ENCODE measurements around the gene ATP1A2. TPM values are rescaled to one million over a fixed set of nuclear protein-coding genes. Genes with fewer than 3 reads are reported as not detected.

ATP1A2 gene
- total RNA-seq, 2 experiments from 2014 or later, result not detected

- POLR2A ChIA-PET, result interaction anchor here (0.8 to 3.0 kb wide), 5 partner anchors 9 to 11 kb away, joined by 3 to 14 read pairs (median 6); partner anchors contain the start of gene IGSF8
- H3K9me3 Mint-ChIP-seq, result no peaks in the 10 kb centered on the region
- no peak overlapping the region for H3K4me3 Mint-ChIP-seq
Observed at GRCh38 chr1:160087118-160087662, 28.4 kb upstream of the ATP1A2 start.

GRCh38 chr1:160089883-160090282 lies 25.7 kb upstream of the ATP1A2 start:
- H3K36me3 Mint-ChIP-seq (ENCODE audit: low read depth), result peaks cover 3% of the 10 kb centered on the region
- H3K4me1 Mint-ChIP-seq, result peaks cover 6% of the 10 kb centered on the region
- H3K27ac Mint-ChIP-seq, result no peak overlapping the region
- no peak overlapping the region for H3K4me3 Mint-ChIP-seq
- no peaks in the 10 kb centered on the region for H3K9me3 Mint-ChIP-seq
- no peaks in the 10 kb centered on the region for H3K27me3 Mint-ChIP-seq
- ChIA-PET CTCF (interaction anchor here (1.0 kb wide), 1 partner anchor 152 kb away, joined by 6 read pairs; no protein-coding TSS in a partner anchor), POLR2A (no interaction called here)
- DNase-seq, result no peak

More at GRCh38 chr1:160087118-160087662, 28.4 kb upstream of the ATP1A2 start:
- DNase-seq, result no peak
- CTCF ChIA-PET, result interaction anchor here (0.8 to 8.1 kb wide), 12 partner anchors 9 to 290 kb away, joined by 3 to 84 read pairs (median 8); partner anchors contain the start of genes IGSF8 and KCNJ10
- Mint-ChIP-seq H3K4me1 (peaks cover 9% of the 10 kb centered on the region), H3K27ac (no peak overlapping the region), H3K36me3 (ENCODE audit: low read depth) (peaks cover 3% of the 10 kb centered on the region), H3K27me3 (peaks cover 16% of the 10 kb centered on the region)

- H3K36me3 Mint-ChIP-seq (ENCODE audit: low read depth), result peaks cover 3% of the 10 kb centered on the region
- H3K27ac Mint-ChIP-seq, result no peak overlapping the region
- CTCF ChIA-PET, result interaction anchor here (1.0 kb wide), 1 partner anchor 151 kb away, joined by 6 read pairs; no protein-coding TSS in a partner anchor
- H3K4me3 Mint-ChIP-seq, result no peak overlapping the region
- no peaks in the 10 kb centered on the region for H3K27me3 Mint-ChIP-seq
- no peaks in the 10 kb centered on the region for H3K9me3 Mint-ChIP-seq
- POLR2A ChIA-PET, result no interaction called here
- DNase-seq, result no peak
- peaks cover 4% of the 10 kb centered on the region for H3K4me1 Mint-ChIP-seq
Observed at GRCh38 chr1:160090760-160091159, 24.8 kb upstream of the ATP1A2 start.

- Mint-ChIP-seq H3K4me3 (no peak overlapping the region), H3K27me3 (no peaks in the 10 kb centered on the region), H3K27ac (no peak overlapping the region), H3K36me3 (ENCODE audit: low read depth) (peaks cover 3% of the 10 kb centered on the region), H3K4me1 (peaks cover 13% of the 10 kb centered on the region), H3K9me3 (no peaks in the 10 kb centered on the region)
- ChIA-PET POLR2A (no interaction called here), CTCF (interaction anchor here (2.7 kb wide), 1 partner anchor 13 kb away, joined by 7 read pairs; no protein-coding TSS in a partner anchor)
- no peak for DNase-seq
Observed at GRCh38 chr1:160091666-160092223, 23.8 kb upstream of the ATP1A2 start.

GRCh38 chr1:160092366-160093068 lies 23.0 kb upstream of the ATP1A2 start:
- no peaks in the 10 kb centered on the region for H3K36me3 Mint-ChIP-seq (ENCODE audit: low read depth)
- no peak for DNase-seq
- H3K9me3 Mint-ChIP-seq, result no peaks in the 10 kb centered on the region
- no peak overlapping the region for H3K27ac Mint-ChIP-seq
- ChIA-PET POLR2A (no interaction called here), CTCF (interaction anchor here (2.7 kb wide), 1 partner anchor 14 kb away, joined by 7 read pairs; no protein-coding TSS in a partner anchor)
- H3K4me3 Mint-ChIP-seq, result no peak overlapping the region
- H3K27me3 Mint-ChIP-seq, result no peaks in the 10 kb centered on the region
- H3K4me1 Mint-ChIP-seq, result peaks cover 20% of the 10 kb centered on the region

- H3K36me3 Mint-ChIP-seq (ENCODE audit: low read depth), result no peaks in the 10 kb centered on the region
- no peak overlapping the region for H3K4me3 Mint-ChIP-seq
- no peaks in the 10 kb centered on the region for H3K27me3 Mint-ChIP-seq
- ChIA-PET CTCF (interaction anchor here (2.7 kb wide), 1 partner anchor 15 kb away, joined by 7 read pairs; no protein-coding TSS in a partner anchor), POLR2A (no interaction called here)
- no peak for DNase-seq
- H3K9me3 Mint-ChIP-seq, result no peaks in the 10 kb centered on the region
- H3K27ac Mint-ChIP-seq, result no peak overlapping the region
- H3K4me1 Mint-ChIP-seq, result peaks cover 26% of the 10 kb centered on the region
Observed at GRCh38 chr1:160093069-160093395, 22.5 kb upstream of the ATP1A2 start.

- ChIA-PET CTCF (interaction anchor here (2.7 to 6.5 kb wide), 2 partner anchors 9 to 15 kb away, joined by 7 to 84 read pairs; partner anchors contain the start of gene KCNJ9), POLR2A (no interaction called here)
- H3K36me3 Mint-ChIP-seq (ENCODE audit: low read depth), result no peaks in the 10 kb centered on the region
- no peaks in the 10 kb centered on the region for H3K9me3 Mint-ChIP-seq
- peaks cover 26% of the 10 kb centered on the region for H3K4me1 Mint-ChIP-seq
- H3K27ac Mint-ChIP-seq, result no peak overlapping the region
- no peak for DNase-seq
- H3K4me3 Mint-ChIP-seq, result no peak overlapping the region
- no peaks in the 10 kb centered on the region for H3K27me3 Mint-ChIP-seq
Observed at GRCh38 chr1:160093624-160094290, 21.8 kb upstream of the ATP1A2 start.

GRCh38 chr1:160094291-160094625 lies 21.3 kb upstream of the ATP1A2 start:
- DNase-seq, result no peak
- Mint-ChIP-seq H3K27ac (no peak overlapping the region), H3K9me3 (no peaks in the 10 kb centered on the region), H3K27me3 (no peaks in the 10 kb centered on the region), H3K4me1 (peaks cover 29% of the 10 kb centered on the region), H3K4me3 (no peak overlapping the region), H3K36me3 (ENCODE audit: low read depth) (no peaks in the 10 kb centered on the region)
- POLR2A ChIA-PET, result no interaction called here
- CTCF ChIA-PET, result interaction anchor here (2.7 to 6.5 kb wide), 2 partner anchors 9 to 16 kb away, joined by 7 to 84 read pairs; partner anchors contain the start of gene KCNJ9

- ChIA-PET POLR2A (no interaction called here), CTCF (interaction anchor here (1.5 to 6.5 kb wide), 3 partner anchors 10 to 157 kb away, joined by 3 to 84 read pairs (median 8); partner anchors contain the start of gene KCNJ9)
- Mint-ChIP-seq H3K27me3 (no peaks in the 10 kb centered on the region), H3K4me1 (peaks cover 34% of the 10 kb centered on the region), H3K36me3 (ENCODE audit: low read depth) (no peaks in the 10 kb centered on the region), H3K27ac (no peak overlapping the region), H3K4me3 (no peak overlapping the region), H3K9me3 (no peaks in the 10 kb centered on the region)
- DNase-seq, result no peak
Observed at GRCh38 chr1:160094806-160095205, 20.8 kb upstream of the ATP1A2 start.

- H3K36me3 Mint-ChIP-seq (ENCODE audit: low read depth), result no peaks in the 10 kb centered on the region
- ChIA-PET POLR2A (interaction anchor here (1.0 to 1.9 kb wide), 2 partner anchors 10 to 308 kb away, joined by 3 to 8 read pairs; no protein-coding TSS in a partner anchor), CTCF (interaction anchor here (1.5 to 6.5 kb wide), 3 partner anchors 11 to 157 kb away, joined by 3 to 84 read pairs (median 8); partner anchors contain the start of gene KCNJ9)
- H3K4me1 Mint-ChIP-seq, result peaks cover 35% of the 10 kb centered on the region
- no peaks in the 10 kb centered on the region for H3K27me3 Mint-ChIP-seq
- H3K4me3 Mint-ChIP-seq, result no peak overlapping the region
- DNase-seq, result no peak
- no peaks in the 10 kb centered on the region for H3K9me3 Mint-ChIP-seq
- no peak overlapping the region for H3K27ac Mint-ChIP-seq
Observed at GRCh38 chr1:160095382-160096105, 20.0 kb upstream of the ATP1A2 start.

GRCh38 chr1:160096274-160097116 lies 19.1 kb upstream of the ATP1A2 start:
- Mint-ChIP-seq H3K4me3 (no peak overlapping the region), H3K36me3 (ENCODE audit: low read depth) (no peaks in the 10 kb centered on the region), H3K27ac (no peak overlapping the region), H3K4me1 (peaks cover 41% of the 10 kb centered on the region), H3K27me3 (no peaks in the 10 kb centered on the region), H3K9me3 (no peaks in the 10 kb centered on the region)
- ChIA-PET CTCF (interaction anchor here (1.5 to 6.5 kb wide), 3 partner anchors 12 to 156 kb away, joined by 3 to 84 read pairs (median 8); partner anchors contain the start of gene KCNJ9), POLR2A (interaction anchor here (0.7 to 2.1 kb wide), 7 partner anchors 9 to 309 kb away, joined by 3 to 8 read pairs (median 4); partner anchors contain the start of gene DCAF8)
- DNase-seq, result no peak
